ENCODE measurements around the gene CYP11A1.

CYP11A1 gene

GRCh38 chr15:74387621-74388362, 20.3 kb upstream of the CYP11A1 start:
- DNase-seq = no peak

GRCh38 chr15:74387141-74387541, 19.7 kb upstream of the CYP11A1 start:
- peak in 1 of 2 experiments; percentile 21 for DNase-seq

GRCh38 chr15:74386496-74387140, 19.2 kb upstream of the CYP11A1 start:
- peak in 1 of 2 experiments; percentile 21 for DNase-seq

GRCh38 chr15:74385733-74386132, 18.3 kb upstream of the CYP11A1 start:
- no peak for DNase-seq

- peak; percentile 78 to 79 for DNase-seq
Observed at GRCh38 chr15:74384881-74385643, 17.6 kb upstream of the CYP11A1 start.

- DNase-seq = no peak
Observed at GRCh38 chr15:74384566-74384880, 17.1 kb upstream of the CYP11A1 start.

GRCh38 chr15:74383695-74384565, 16.5 kb upstream of the CYP11A1 start:
- peak; percentile 84 to 87 for DNase-seq

- no peak for DNase-seq
Observed at GRCh38 chr15:74383286-74383685, 15.8 kb upstream of the CYP11A1 start.

- DNase-seq = peak; percentile 88 to 89
Observed at GRCh38 chr15:74382004-74382816, 14.8 kb upstream of the CYP11A1 start.

- peak in 1 of 2 experiments; percentile 27 for DNase-seq
Observed at GRCh38 chr15:74381481-74381880, 14.0 kb upstream of the CYP11A1 start.

- DNase-seq = no peak
Observed at GRCh38 chr15:74381190-74381453, 13.7 kb upstream of the CYP11A1 start.

GRCh38 chr15:74380361-74381189, 13.1 kb upstream of the CYP11A1 start:
- DNase-seq = peak in 1 of 2 experiments; percentile 39

GRCh38 chr15:74378848-74379247, 11.4 kb upstream of the CYP11A1 start:
- DNase-seq = peak; percentile 76 to 78

- DNase-seq = peak in 1 of 2 experiments; percentile 15
Observed at GRCh38 chr15:74377831-74378766, 10.7 kb upstream of the CYP11A1 start.

GRCh38 chr15:74376825-74377581, 9.6 kb upstream of the CYP11A1 start:
- peak in 1 of 2 experiments; percentile 17 for DNase-seq

- peak; percentile 18 to 20 for DNase-seq
Observed at GRCh38 chr15:74376226-74376625, 8.8 kb upstream of the CYP11A1 start.

GRCh38 chr15:74375303-74375693, 7.9 kb upstream of the CYP11A1 start:
- peak; percentile 91 to 95 for DNase-seq

GRCh38 chr15:74374648-74375302, 7.3 kb upstream of the CYP11A1 start:
- DNase-seq = no peak
